Upper lobe of left lung (tissue), 6 donors: ENCODE results near the gene PTPN18. TPM values are rescaled to one million over a fixed set of nuclear protein-coding genes. Genes with fewer than 3 reads are reported as not detected.

Source experiments
- ATAC-seq, 2 donors: fragments of 200-7000 bp; cut with Tn5 transposase; one replicate each; pipeline ENCODE4 v1.9.1; 2022; ENCODE audit warnings: mild to moderate bottlenecking in 2 of 2, moderate library complexity in 2 of 2; ENCODE audit not compliant: low FRiP score in 2 of 2
- DNase-seq, 2 donors: peaks; one replicate each; pipeline ENCODE4 v3.0.0-alpha.2; 2019 to 2020
- H3K27ac ChIP-seq, 4 donors: fragments of 200-600 bp; sonication (generic); one replicate each; pipeline ENCODE4 v1.5.1; 2016 to 2019
- H3K27me3 ChIP-seq, 4 donors: fragments of 200-600 bp; sonication (generic); one replicate each; pipeline ENCODE4 v1.5.1; 2017 to 2019
- H3K36me3 ChIP-seq, 4 donors: fragments of 200-600 bp; sonication (generic); one replicate each; pipeline ENCODE4 v1.5.1; 2016 to 2019
- H3K4me1 ChIP-seq, 4 donors: fragments of 200-600 bp; sonication (generic); one replicate each; pipeline ENCODE4 v1.5.1; 2018 to 2019
- H3K4me3 ChIP-seq, 4 donors: fragments of 200-600 bp; sonication (generic); one replicate each; pipeline ENCODE4 v1.5.1; 2017 to 2019; ENCODE audit warnings: mild to moderate bottlenecking in 2 of 4, moderate library complexity in 1 of 4
- H3K9me3 ChIP-seq, 4 donors: fragments of 200-600 bp; sonication (generic); one replicate each; pipeline ENCODE4 v1.5.1; 2018 to 2019
- EP300 ChIP-seq, 4 donors: sonication (generic); formaldehyde crosslinking; IDR thresholded peaks; one replicate each; pipeline ENCODE4 v1.5.1; 2017; ENCODE audit warnings: antibody characterized with exemption in 4 of 4, control low read depth in 2 of 4
- POLR2A ChIP-seq, 4 donors: fragments of 450-650 bp; IDR thresholded peaks; one replicate each; pipeline ENCODE4 v1.5.1; 2016 to 2017; ENCODE audit warnings: antibody characterized with exemption in 4 of 4, mild to moderate bottlenecking in 2 of 4
- POLR2AphosphoS5 ChIP-seq, 2 donors: sonication (generic); formaldehyde crosslinking; IDR thresholded peaks; one replicate each; pipeline ENCODE4 v1.5.1; 2017; ENCODE audit warnings: antibody characterized with exemption in 2 of 2
- WGBS, 2 donors: methylation state at CpG; one replicate each; pipeline ENCODE4 v1.1.5; 2017 to 2018; 5-methylcytosine and 5-hydroxymethylcytosine counted together
- total RNA-seq, 6 donors: library from RNA; depleted of rRNA in 4 of 6; stranded (reverse); fragments of >200 nt in 4 of 6; gene quantifications; one replicate each; pipeline versions ENCODE4 v1.1.0 to v1.2.1, GENCODE V29; 2016 to 2021
- TF ChIP-seq, protein P1 (sequence below), 6 experiments: fragments of 450-650 bp in 4 of 6; fragments of 200-600 bp in 2 of 6; sonication (generic) in 2 of 6; IDR thresholded peaks; one replicate each; pipeline ENCODE4 v1.5.1; 2016 to 2019; ENCODE audit warnings: antibody characterized with exemption in 6 of 6
- donor health status: DM: no; HTN: no; CAD: no; lungs with moderate emphysema.
- donor health status: DM: no; HTN: yes; CAD: no; lungs with severe emphysema.

PTPN18 gene
- total RNA-seq, 6 donors from 2014 or later: 59.0 to 156 (median 89.4) TPM

- TF ChIP-seq EP300 (IDR thresholded peaks at IDR 0.05) (no peak), POLR2A (IDR thresholded peaks at IDR 0.05) (no peak), POLR2AphosphoS5 (IDR thresholded peaks at IDR 0.05) (no peak)
- TF ChIP-seq, protein P1, sequence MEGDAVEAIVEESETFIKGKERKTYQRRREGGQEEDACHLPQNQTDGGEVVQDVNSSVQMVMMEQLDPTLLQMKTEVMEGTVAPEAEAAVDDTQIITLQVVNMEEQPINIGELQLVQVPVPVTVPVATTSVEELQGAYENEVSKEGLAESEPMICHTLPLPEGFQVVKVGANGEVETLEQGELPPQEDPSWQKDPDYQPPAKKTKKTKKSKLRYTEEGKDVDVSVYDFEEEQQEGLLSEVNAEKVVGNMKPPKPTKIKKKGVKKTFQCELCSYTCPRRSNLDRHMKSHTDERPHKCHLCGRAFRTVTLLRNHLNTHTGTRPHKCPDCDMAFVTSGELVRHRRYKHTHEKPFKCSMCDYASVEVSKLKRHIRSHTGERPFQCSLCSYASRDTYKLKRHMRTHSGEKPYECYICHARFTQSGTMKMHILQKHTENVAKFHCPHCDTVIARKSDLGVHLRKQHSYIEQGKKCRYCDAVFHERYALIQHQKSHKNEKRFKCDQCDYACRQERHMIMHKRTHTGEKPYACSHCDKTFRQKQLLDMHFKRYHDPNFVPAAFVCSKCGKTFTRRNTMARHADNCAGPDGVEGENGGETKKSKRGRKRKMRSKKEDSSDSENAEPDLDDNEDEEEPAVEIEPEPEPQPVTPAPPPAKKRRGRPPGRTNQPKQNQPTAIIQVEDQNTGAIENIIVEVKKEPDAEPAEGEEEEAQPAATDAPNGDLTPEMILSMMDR (IDR thresholded peaks at IDR 0.05): no peak
- no peak for ATAC-seq
- WGBS, 2 donors: 83% methylated on average over 3 of the region's 3 CpGs
- H3K27ac ChIP-seq: no peak overlapping the region
- DNase-seq: no peak
- peaks cover 0 to 20% (median 0%) of the 10 kb centered on the region in 4 donors for H3K36me3 ChIP-seq
- no peaks in the 10 kb centered on the region for H3K27me3 ChIP-seq
- H3K9me3 ChIP-seq: no peaks in the 10 kb centered on the region
- H3K4me3 ChIP-seq: no peak overlapping the region
- peaks cover 8 to 32% (median 13%) of the 10 kb centered on the region in 4 donors for H3K4me1 ChIP-seq
These were observed 23.0 kb downstream of the PTPN18 start for GRCh38 chr2:130378898-130379214.

DNA sequence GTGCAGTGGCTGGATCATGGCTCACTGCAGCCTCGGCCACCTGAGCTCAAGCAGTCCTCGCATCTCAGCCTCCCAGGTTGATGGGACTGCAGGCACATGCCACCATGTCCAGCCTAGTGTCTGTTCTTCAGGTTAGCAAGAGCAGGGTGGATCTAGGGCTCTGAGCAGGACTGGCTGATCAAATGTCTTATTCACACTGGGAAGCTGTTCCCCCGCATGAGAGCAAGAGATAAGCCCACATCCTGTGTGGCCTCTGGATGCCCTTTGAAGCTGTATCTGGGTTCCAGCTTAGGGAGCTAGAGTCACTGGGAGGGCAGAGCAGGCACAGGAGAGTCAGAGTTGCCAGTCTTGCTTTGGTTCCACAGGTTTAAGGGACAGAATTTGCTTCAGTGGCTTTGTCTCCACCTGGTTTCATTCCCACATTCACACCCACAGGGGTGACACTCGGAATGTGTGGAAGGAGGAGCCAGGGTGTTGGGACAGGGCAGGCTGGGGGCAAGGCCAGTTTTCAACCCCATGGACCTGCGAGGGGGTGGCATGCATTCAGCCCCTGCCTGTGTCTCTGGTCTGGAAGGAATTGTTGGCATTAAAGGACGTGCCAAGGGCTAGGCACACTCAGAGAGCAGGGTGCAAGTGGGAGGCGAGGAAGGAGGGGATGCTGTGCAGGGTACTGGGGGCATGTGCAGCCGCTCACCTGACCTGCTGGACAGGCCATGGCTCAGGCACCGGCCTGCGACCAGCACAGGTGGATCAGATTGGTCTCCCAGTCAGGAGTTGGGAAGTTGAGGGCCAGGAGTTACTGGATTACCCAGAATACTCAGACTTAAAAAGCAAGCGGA lies 24.5 kb downstream of the PTPN18 start:
- peaks cover 0 to 14% (median 0%) of the 10 kb centered on the region in 4 donors for H3K36me3 ChIP-seq
- peak overlapping the region in 1 of 4 donors; percentile 14 for H3K27ac ChIP-seq
- TF ChIP-seq POLR2AphosphoS5 (IDR thresholded peaks at IDR 0.05): no peak
- TF ChIP-seq, protein P1 (IDR thresholded peaks at IDR 0.05): no peak
- TF ChIP-seq EP300 (IDR thresholded peaks at IDR 0.05): no peak
- TF ChIP-seq POLR2A (IDR thresholded peaks at IDR 0.05): no peak
- no peaks in the 10 kb centered on the region for H3K9me3 ChIP-seq
- DNase-seq (no peak), ATAC-seq (peak in 1 of 2 donors; percentile 11)
- no peaks in the 10 kb centered on the region for H3K27me3 ChIP-seq
- H3K4me1 ChIP-seq: peaks cover 0 to 18% (median 2%) of the 10 kb centered on the region in 4 donors
- no peak overlapping the region for H3K4me3 ChIP-seq
- WGBS, 2 donors: 91 to 96% methylated on average over 10 to 11 of the region's 11 CpGs

GRCh38 chr2:130381145-130381544 lies 25.3 kb downstream of the PTPN18 start:
- H3K9me3 ChIP-seq: no peaks in the 10 kb centered on the region
- peaks cover 0 to 25% (median 5%) of the 10 kb centered on the region in 4 donors for H3K4me1 ChIP-seq
- H3K36me3 ChIP-seq: peaks cover 0 to 6% (median 0%) of the 10 kb centered on the region in 4 donors
- 82 to 95% methylated on average over 3 to 4 of the region's 4 CpGs for WGBS, 2 donors
- TF ChIP-seq EP300 (IDR thresholded peaks at IDR 0.05) (no peak), POLR2A (IDR thresholded peaks at IDR 0.05) (no peak), POLR2AphosphoS5 (IDR thresholded peaks at IDR 0.05) (no peak)
- TF ChIP-seq, protein P1 (IDR thresholded peaks at IDR 0.05): no peak
- no peaks in the 10 kb centered on the region for H3K27me3 ChIP-seq
- no peak overlapping the region for H3K4me3 ChIP-seq
- DNase-seq (no peak), ATAC-seq (no peak)
- no peak overlapping the region for H3K27ac ChIP-seq

- WGBS, 2 donors: 92 to 95% methylated on average over 4 of the region's 4 CpGs
- peaks cover 0 to 6% (median 0%) of the 10 kb centered on the region in 4 donors for H3K36me3 ChIP-seq
- H3K27ac ChIP-seq: no peak overlapping the region
- no peaks in the 10 kb centered on the region for H3K27me3 ChIP-seq
- ATAC-seq (no peak), DNase-seq (no peak)
- TF ChIP-seq, protein P1 (IDR thresholded peaks at IDR 0.05): no peak
- no peak for TF ChIP-seq POLR2AphosphoS5 (IDR thresholded peaks at IDR 0.05)
- TF ChIP-seq POLR2A (IDR thresholded peaks at IDR 0.05): no peak
- TF ChIP-seq EP300 (IDR thresholded peaks at IDR 0.05): no peak
- peaks cover 0 to 29% (median 8%) of the 10 kb centered on the region in 4 donors for H3K4me1 ChIP-seq
- no peaks in the 10 kb centered on the region for H3K9me3 ChIP-seq
- no peak overlapping the region for H3K4me3 ChIP-seq
These were observed 25.8 kb downstream of the PTPN18 start for GRCh38 chr2:130381619-130382018.
